ENCODE data around the gene RRAGB.
A peak's percentile ranks its signal among the peaks of the same experiment; 100 is the strongest.
"Not testable (repeated sequence)": the region's sequence is repeated elsewhere in the genome, so short reads cannot be mapped to it uniquely, and the experiment has no call there.

Gene RRAGB, protein sequence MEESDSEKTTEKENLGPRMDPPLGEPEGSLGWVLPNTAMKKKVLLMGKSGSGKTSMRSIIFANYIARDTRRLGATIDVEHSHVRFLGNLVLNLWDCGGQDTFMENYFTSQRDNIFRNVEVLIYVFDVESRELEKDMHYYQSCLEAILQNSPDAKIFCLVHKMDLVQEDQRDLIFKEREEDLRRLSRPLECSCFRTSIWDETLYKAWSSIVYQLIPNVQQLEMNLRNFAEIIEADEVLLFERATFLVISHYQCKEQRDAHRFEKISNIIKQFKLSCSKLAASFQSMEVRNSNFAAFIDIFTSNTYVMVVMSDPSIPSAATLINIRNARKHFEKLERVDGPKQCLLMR

GRCh38 chrX:55717521-55718497, at the start of gene RRAGB:
Gene RRAGB, plus strand, starts transcription at chrX:55717749. Its CDS starts 579 bp downstream, at chrX:55718328.
- peak; percentile 96 for DNase-seq

- DNase-seq: no peak
Observed at GRCh38 chrX:55668084-55668483, 49.5 kb upstream of the RRAGB start.

DNA sequence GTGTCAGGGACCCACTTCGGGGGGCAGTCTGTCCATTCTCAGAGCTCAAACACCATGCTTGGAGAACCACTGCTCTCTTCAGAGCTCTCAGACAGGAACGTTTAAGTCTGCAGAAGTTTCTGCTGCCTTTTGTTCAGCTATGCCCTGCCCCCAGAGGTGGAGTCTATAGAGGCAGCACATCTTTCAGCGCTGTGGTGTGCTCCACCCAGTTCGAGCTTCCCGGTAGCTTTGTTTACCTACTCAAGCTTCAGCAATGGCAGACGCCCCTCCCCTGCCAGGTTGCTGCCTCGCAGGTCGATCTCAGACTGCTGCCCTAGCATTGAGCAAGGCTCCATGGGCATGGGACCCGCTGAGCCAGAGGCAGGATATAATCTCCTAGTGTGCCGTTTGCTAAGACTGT, 29.0 kb upstream of the RRAGB start:
- DNase-seq: not testable (repeated sequence)

GRCh38 chrX:55695227-55696018, 22.1 kb upstream of the RRAGB start:
- no peak for DNase-seq

DNA sequence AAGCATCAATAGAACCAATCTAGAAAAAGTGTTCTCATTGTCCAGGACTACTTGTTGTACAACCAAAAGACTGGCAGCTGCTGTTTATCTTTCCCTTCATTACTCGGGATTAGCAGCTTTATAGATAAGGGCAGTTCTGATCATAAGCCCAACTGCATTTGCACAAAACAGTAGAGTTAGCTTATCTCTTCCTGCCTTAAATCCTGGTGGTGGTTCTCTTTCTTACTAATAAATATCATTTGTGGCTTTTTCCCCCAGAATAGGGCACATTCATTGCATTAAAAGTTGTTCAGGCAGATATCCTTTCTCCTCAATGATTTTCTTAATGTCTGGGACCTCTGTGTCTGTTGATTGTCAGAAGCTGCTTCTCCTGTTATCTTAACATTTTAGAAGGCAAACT, 20.2 kb upstream of the RRAGB start:
- DNase-seq: no peak

DNA sequence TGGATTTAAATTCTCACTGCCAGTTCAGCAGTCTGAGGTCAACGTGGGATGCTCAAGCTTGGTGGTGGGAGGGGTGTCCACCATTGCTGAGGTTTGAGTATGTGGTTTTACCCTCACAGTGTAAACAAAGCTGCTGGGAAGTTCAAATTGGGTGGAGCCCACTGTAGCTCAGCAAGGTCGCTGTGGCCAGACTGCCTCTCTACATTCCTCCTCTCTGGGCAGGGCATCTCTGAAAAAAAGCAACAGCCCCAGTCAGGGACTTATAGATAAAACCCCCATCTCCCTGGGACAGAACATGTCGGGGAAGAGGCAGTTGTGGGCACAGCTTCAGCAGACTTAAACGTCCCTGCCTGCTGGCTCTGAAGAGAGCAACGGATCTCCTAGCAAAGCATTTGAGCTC, 14.9 kb upstream of the RRAGB start:
- no peak for DNase-seq

GRCh38 chrX:55703436-55703835, 14.1 kb upstream of the RRAGB start:
- not testable (repeated sequence) for DNase-seq

- not testable (repeated sequence) for DNase-seq
Observed at GRCh38 chrX:55705066-55705465, 12.5 kb upstream of the RRAGB start.

DNA sequence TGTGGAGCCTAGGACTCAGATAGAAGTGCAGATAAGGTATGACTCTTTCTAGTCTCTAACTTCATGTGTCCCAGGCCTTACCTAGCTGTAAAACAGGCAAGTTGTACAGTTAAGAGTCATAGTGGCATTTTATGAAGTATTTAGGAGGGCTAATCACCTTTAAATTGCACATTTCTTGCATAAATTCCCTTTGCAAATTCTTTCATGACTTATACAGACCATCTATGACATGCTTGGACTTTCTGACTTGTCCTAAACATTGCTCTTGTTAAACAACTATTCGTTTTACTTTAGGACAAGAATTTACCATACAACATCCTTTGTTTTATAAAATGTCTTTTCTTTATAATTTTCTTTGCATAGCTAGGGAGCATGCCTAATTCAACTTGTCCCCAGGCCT, 7.8 kb upstream of the RRAGB start:
- DNase-seq: no peak

DNA sequence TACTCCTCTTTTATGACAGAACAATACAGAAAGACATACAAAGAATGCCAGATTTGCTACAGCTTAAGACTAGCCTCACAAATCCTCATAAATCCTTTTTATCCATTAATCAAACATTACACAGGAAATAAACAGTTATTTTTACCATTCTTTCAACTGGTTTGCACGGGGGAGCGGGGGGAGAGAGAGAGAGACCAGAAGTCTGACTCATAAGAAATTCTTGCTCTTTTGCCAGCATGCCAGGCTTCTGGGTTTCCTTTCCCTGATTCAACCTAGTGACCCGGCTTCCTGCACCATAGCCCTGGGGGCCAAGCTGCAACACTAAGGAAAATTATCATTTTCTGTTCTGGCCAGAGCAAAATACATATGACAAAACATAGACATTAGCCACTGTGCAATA, 6.8 kb upstream of the RRAGB start:
- no peak for DNase-seq

DNA sequence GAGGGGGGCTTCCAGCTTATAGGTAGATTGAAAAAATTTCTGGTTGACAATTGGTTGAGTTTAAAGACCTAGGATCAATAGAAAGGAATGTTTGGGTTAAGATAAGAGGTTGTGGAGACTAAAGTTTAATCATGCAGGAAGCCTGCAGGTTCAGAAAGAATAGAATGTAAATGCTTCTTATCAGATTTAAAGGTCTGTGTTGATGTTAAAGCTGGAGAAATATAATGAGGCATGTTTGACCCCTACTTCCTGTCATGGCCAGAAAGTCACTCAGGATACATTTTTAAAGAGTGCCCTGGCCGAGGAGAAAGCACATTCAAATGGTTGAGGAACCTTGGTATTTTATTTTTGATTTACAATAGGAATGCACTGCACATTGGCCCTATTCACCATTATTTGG, 3.9 kb upstream of the RRAGB start:
- no peak for DNase-seq

DNA sequence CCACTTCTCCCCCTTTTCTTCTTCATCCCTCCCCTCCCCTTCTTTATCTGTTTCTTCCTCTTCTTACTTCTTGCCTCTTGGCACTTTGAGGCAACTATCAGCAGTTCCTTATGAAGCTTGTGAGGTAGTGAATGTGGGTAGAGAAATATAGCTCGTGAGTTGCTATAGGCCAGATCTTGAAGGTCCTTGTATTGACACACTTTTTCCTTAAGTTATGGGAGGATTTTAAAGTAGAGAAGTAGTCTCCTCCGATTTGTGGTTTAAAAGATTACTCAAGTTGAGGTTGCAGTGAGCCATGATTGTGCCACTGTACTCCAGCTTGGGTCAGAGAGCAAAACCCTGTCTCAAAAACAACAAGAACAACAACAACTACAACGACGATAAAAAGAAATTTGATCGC, 3.4 kb upstream of the RRAGB start:
- DNase-seq: no peak

GRCh38 chrX:55715847-55716246, 1.7 kb upstream of the RRAGB start:
- DNase-seq: no peak

DNA sequence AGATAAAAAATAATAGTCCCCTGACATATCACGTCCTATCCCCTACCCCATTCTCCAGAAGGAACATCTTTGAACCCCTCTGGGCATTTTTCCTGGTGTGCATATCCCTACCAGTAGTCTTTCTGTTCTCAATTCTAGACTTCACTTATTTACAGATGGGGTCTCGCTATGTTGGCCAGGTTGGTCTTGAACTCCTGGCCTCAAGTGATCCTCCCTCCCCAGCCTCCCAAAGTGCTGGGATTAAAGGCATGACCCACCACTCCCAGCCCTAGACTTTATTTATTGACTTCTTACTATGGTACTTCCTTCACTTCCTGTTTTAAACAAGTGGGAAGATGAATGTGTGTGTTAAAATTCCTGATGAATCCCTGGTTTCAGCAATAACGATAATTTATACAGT, 612 bp upstream of the RRAGB start:
- no peak for DNase-seq

GRCh38 chrX:55731826-55732225, 14.3 kb downstream of the RRAGB start:
- DNase-seq: no peak

GRCh38 chrX:55738969-55739368, 21.4 kb downstream of the RRAGB start:
- no peak for DNase-seq

DNA sequence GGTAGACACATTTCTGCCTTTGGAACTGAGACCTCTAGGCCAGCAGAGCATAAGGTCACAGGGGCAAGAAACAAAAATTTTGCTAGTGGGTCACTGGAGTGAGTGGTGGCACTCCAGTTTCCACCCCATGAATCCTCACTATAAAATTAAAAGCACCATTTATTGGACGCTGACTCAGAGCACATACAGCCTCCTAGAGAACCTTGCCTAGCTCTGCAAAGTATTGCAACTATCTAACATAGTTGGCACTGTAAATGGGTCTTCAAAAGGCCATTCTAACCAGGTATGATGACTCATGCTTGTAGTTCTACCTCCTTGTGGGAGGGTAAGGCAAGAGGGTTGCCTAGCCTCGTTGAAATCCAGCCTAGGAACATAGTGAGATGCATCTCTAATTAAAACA, 25.1 kb downstream of the RRAGB start:
- DNase-seq: no peak

DNA sequence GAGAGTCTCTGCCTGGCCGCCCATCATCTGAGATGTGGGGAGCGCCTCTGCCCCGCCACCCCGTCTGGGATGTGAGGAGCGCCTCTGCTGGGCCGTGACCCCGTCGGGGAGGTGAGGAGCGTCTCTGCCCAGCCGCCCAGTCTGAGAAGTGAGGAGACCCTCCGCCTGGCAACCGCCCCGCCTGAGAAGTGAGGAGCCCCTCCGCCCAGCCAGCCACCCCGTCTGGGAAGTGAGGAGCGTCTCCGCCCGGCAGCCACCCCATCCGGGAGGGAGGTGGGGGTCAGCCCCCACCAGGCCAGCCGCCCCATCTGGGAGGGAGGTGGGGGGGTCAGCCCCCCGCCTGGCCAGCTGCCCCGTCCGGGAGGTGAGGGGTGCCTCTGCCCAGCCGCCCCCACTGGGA, 30.9 kb downstream of the RRAGB start:
- not testable (repeated sequence) for DNase-seq

- no peak for DNase-seq
Observed at GRCh38 chrX:55750256-55750655, 32.7 kb downstream of the RRAGB start.

- no peak for DNase-seq
Observed at GRCh38 chrX:55754861-55755294, 37.3 kb downstream of the RRAGB start.

DNA sequence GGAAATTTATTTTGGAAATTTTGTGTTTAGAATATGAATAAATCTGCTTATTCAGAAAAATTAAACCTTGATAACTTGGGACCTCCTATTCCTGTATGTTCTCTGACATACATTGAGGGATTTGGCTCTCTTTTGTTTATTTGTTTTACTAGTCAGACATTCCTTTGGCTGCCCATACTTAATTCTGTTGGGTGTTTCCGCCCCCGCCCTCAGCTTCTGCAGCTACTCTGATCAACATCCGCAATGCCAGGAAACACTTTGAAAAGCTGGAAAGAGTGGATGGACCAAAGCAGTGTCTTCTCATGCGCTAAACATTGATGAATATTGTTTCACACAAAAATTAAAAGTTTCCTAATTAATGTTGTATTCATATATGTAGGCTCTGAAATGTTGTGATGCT, 40.5 kb downstream of the RRAGB start:
- no peak for DNase-seq

DNA sequence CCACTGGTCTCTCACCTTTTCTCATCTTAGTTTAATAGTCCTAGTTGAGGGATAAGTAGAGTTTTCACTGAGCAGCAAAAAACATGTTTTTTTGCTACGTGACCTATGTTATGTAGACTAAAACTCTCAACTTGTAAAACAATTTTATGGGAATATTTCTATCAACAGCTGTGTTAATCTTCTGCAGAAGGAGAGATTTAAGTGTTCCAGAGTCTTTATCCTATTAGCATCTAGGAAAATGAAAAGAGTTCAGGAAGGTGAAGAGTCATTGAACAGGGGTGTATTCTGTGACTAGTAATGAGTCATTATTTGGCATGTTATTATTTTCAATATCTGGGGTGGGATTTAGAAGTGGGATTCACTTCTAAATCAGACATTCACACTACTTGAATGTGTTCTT, 41.9 kb downstream of the RRAGB start:
- no peak for DNase-seq

DNA sequence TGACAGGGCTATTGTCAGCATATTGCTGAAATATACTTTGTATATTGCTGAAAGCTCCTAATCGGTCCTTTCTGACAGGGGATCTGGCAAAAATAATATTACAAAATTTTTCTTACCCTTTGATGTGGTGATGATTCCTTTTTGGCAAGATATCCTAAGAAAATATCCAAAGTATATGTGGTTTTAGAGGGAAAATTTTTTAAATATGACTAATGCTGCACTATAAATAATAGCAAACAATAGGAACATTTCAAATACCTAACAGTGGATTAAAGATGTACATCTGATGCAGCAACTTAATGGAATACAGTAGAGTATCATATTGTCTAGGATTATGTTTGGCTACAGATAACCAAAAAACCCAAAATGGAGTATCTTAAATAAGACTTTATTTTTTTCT, 49.6 kb downstream of the RRAGB start:
- no peak for DNase-seq
